ENCODE data around the gene MVD. TPM values are rescaled to one million over a fixed set of nuclear protein-coding genes. Genes with fewer than 3 reads are reported as not detected.
"Not testable (repeated sequence)": the region's sequence is repeated elsewhere in the genome, so short reads cannot be mapped to it uniquely, and the experiment has no call there.

MVD gene
- total RNA-seq, 1 donor from 2014 or later: 23.9 TPM

DNA sequence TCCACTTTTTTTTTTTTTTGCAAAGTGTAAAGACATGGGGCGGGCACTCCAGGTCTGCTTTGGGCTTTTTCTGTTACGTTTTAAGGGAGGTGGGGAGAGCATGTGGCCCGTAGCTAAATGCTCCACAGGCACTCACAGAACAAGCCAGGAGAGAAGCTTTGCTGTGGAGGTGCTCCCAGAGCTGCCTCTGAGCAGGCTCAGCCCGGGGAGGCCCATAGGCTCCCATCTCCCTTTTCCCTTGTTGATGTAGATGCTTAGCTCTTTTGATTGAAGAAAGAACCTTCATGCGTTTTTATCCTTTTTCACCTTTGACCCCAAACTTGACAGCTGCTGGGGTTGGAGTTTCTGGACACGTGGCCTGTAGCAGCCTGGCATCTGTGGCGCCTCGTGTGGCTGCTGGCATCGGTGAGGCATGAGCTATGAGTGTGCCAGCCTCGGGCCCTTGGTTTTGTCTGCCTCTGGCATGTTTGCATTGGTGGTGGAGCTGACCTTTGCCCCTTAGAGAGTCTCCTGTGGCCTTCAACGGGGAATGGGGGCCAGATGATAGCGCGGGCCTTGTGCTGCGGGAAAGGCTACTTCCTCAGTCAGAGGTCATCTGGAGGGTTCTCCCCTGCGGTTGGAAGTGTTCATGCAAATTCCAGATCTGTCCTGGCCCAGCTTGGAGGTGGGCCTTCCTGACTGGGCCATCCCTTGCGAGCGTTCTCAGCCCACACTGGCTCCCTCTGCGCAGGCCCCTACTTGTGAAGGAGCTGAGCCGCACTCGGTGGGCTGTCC lies 44.5 kb downstream of the MVD start:
- DNase-seq: no peak
- peak; percentile 28 for ATAC-seq
- intact Hi-C loops (cut with micrococcal nuclease): no loop called here

- intact Hi-C loops (cut with micrococcal nuclease): no loop called here
- no peak for ATAC-seq
- DNase-seq: no peak
These were observed 45.4 kb downstream of the MVD start for GRCh38 chr16:88617268-88618031.

DNA sequence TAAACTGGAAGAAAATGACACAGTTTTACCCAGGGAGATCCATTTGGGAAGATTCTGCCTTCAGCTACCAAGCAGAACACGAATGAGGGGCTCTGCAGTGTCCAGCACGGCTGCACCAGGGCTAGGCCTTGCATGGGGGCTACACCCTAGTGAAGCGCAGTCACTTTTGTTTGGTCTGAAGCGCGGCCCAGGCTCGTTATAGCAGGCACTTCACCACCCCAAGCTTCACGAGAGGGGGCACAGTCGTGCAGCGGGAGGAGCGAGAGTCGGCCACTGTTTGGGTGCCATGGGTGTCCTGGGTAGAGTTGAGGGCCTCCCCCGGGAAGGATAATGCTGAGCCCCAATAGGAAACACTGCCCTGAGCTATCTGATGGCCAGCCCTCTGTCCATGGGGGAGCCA lies 46.2 kb downstream of the MVD start:
- no peak for ATAC-seq

DNA sequence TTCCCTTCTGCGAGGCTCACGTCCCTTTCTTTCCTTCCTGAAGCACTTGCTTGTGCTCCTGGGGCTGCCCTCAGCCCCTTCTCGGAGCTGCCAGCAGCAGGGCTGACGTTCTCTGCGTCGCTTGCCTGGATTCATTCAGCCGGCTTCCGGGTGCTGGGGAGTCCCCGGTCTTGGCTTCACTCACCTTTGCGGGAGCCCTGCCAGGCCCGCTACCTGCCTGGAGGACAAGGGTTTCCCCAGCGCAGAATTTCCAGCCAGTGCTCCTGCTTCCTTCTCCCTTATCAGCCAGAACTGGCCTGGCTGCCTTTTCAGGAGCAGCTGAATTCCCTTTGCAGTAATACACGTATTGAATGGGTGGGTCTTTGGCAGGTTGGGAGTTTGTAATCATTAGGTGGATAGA lies 46.6 kb downstream of the MVD start:
- ATAC-seq (peak; percentile 16), DNase-seq (no peak)
- intact Hi-C loops (cut with micrococcal nuclease): no loop called here

More for the DNA sequence above, 46.2 kb downstream of the MVD start:
- intact Hi-C loops (cut with micrococcal nuclease): no loop called here
- no peak for DNase-seq

DNA sequence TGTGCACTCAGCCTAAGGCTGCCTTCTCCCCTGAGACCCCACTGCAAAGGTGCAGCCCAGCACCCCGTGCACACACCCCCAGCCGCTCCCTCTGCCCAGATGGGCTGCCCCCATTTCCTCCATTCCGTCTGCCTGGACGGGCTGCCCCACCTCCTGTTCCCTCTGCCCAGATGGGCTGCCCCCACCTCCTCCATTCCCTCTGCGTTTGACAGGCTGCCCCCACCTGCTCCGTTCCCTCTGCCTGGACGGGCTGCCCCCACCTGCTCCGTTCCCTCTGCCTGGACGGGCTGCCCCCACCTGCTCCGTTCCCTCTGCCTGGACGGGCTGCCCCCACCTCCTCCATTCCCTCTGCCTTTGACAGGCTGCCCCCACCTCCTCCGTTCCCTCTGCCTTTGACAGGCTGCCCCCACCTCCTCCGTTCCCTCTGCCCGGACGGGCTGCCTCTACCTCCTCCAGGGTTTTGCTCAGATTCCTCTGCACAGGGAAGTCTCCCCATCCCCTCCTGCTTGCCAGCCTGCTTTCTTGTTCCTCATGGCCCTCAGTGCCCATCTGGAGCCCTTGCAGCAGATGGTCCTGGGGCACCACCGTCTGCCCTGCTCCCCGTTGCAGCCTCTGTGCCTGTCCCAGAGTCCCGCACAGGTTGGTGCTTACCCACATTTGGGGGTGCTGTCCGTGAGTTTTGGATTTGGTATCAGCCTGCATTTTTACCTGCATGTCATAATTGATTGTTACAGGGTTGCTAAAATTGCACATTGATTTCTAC lies 47.9 kb downstream of the MVD start:
- ATAC-seq (no peak), DNase-seq (no peak)
- intact Hi-C loops (cut with micrococcal nuclease): no loop called here

DNA sequence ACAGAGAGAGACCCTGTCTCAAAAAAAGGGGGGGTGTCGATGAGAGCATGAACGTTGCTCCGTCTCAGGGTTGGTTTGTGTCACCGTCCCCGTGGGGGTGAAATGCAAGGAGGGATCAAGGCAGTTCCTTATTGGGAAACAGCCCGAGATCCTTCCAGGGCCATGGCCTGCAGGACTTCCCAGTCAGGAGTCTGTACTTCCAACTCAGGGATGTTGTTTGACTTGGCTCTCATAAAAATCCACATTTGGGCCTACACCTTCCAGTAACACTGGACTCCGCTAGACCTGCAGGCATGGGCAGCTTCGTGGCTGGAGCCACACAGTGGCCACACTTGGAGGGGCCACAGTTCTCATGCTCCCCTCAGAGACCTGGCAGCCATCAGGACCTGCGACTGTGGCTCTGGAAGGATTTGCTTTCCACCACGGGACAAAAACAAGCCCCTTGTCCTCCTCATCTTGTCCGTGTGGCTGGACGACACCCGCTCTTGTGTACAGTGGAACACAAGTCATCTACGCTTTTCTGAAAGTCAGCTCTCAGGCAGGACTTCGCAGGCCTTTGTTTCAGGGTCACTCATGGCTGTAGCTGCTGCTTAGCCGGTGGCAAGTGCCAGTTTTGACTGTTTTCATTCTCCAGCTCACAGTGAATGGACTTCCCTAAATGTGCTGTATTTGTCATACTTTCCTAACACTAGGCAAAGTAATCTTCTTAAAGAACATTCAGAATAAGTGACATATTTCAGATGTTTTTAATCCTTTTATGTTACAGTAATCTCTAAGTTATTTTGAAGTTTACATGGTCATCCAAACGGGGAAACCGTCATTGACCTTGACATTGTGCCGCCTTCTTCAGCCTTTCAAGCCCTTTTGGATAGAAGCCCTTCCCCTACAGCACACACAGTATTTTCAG lies 48.7 kb downstream of the MVD start:
- DNase-seq (no peak), ATAC-seq (no peak)
- intact Hi-C loops (cut with micrococcal nuclease): no loop called here

GRCh38 chr16:88613293-88613692 lies 49.6 kb downstream of the MVD start:
- intact Hi-C loops (cut with micrococcal nuclease): no loop called here
- DNase-seq (no peak), ATAC-seq (no peak)

GRCh38 chr16:88610909-88611812 lies 51.7 kb downstream of the MVD start:
- DNase-seq: no peak
- intact Hi-C loops (cut with micrococcal nuclease): no loop called here
- ATAC-seq: no peak

DNA sequence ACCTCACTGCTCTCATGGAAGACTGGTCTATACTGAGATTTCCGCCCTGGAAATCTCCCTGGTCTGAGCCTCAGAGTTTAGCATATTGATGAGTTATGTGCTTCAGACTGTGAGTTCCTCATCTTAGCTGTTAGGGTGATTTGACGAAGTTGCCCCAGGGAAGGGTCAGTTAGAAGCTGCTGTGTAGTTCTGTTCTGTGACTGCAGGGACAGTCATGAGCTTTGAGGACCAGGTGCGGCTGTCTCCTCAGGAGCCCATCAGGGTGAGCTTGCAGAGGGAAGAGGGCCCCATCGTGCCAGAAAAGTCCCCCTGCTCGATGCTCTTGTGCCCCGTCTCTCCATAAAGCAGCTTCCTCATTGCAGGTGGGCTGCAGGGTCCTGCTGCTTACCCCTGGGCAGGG lies 52.8 kb downstream of the MVD start:
- ATAC-seq: no peak
- no peak for DNase-seq
- intact Hi-C loops (cut with micrococcal nuclease): no loop called here

DNA sequence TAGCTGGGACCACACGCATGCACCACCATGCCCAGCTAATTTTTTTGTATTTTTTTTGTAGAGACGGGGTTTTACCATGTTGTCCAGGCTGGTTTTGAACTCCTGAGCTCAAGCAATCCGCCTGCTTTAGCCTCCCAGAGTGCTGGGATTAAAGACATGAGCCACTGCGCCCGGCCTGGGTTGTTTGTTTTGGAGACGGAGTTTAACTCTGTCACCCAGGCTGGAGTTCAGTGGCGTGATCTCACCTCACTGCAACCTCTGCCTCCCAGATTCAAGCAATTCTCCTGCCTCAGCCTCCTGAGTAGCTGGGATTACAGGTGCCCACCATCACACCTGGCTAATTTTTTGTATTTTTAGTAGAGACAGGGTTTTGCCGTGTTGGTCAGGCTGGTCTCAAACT lies 53.5 kb downstream of the MVD start:
- ATAC-seq; intact Hi-C loops (cut with micrococcal nuclease); DNase-seq: not testable (repeated sequence)

GRCh38 chr16:88608076-88608475 lies 54.8 kb downstream of the MVD start:
- intact Hi-C loops (cut with micrococcal nuclease): no loop called here
- DNase-seq (no peak), ATAC-seq (no peak)

DNA sequence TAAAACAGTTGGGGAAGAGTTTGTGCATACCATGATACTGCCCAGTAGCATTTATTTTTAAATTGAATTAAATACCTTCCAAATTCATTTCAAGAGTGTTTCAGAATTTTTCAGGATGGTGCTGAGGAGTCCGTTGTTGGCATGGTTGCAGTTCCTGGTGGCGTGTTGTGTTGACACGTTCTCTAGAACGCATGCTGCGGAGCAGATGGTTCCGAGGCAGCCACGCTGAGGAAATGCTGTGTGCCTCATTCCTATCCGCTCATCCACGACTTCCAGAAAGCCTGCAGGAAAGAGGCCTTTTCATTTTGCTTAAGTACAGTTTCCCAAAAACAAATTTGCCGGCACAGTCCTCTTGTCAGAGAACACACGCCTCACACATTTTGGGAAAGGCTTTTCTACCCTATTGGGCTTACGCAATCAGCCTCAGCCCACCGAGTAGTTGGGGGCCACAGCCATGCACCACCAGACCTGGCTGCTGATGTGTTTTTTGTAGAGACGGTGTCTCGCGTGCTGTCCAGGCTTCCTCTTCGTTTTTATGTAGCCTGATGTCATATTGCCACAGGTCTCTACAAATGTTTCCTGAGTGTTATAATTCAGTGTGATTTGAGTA lies 56.6 kb downstream of the MVD start:
- no peak for DNase-seq
- no peak for ATAC-seq
- intact Hi-C loops (cut with micrococcal nuclease): no loop called here

DNA sequence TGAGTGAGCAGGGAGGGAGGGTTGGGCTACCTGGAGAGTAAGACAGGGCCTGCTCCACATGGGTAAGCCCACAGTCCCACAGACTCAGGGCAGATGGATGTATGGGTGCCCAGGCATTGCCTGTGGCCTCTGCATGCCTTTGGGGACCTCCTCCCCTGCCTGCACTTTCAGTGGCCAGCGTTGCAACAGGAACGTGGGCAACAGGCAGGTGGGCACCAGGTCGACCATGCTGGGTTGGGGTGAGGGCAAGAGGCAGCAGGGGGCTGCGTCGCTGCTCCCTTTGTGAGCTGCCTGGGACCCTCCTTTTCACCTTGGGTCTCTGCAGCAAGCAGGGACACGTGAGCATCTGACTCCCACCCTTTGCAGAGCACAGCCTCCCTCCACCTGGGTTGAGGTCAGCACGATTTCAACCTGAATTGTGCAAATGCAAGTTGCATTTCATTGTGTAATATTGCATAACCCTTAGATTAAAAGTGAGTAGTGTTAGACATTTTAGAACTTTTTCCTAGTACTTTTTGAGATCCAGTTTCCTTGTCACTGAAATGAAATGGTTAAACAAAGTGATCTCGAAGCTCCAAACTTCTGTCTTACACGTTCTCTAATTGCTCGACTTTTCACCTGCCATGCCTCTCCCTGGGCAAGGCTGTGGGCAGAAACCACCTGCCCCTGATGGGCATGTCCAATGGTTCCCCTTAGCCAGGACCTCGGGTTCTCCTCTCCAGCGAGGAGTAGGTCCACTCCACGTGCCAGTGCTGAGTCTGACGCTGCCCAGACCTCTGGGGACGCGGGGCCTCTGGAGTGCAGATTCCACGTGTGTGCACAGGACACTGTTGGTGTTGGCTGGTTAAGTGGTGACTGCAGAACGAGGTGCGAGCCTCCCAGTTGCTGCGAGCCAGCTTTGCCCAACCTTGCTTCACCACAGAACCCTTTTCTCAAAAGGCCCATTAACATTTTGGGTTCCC lies 57.4 kb downstream of the MVD start:
- DNase-seq (no peak), ATAC-seq (peak; percentile 71)
- intact Hi-C loops (cut with micrococcal nuclease): no loop called here

- intact Hi-C loops (cut with micrococcal nuclease): no loop called here
- DNase-seq: no peak
- ATAC-seq: no peak
These were observed 60.8 kb downstream of the MVD start for GRCh38 chr16:88602091-88602490.

All from left ventricle myocardium superior (tissue), 1 donor.